DOHH2 (cell line): ENCODE data around the gene TAF7L.

Experiments used
- H3F3A ChIP-seq: fragments of 200-600 bp; sonication (generic), shearing (Covaris generic); 2 replicates; pipeline ENCODE4 v1.6.0; 2016; ENCODE audit warnings: antibody characterized with exemption, mild to moderate bottlenecking; ENCODE audit not compliant: control insufficient read depth, insufficient read depth
- H3K27ac ChIP-seq: fragments of 200-600 bp; sonication (generic); 2 replicates; pipeline ENCODE4 v1.5.1; 2014; ENCODE audit warnings: low read depth, mild to moderate bottlenecking, low read length, moderate library complexity
- H3K27me3 ChIP-seq: fragments of 200-600 bp; sonication (generic); 2 replicates; pipeline ENCODE4 v1.6.1; 2014; ENCODE audit warnings: mild to moderate bottlenecking, low read length, mixed read lengths; ENCODE audit not compliant: control insufficient read depth
- H3K36me3 ChIP-seq: fragments of 200-600 bp; sonication (generic); 2 replicates; pipeline ENCODE4 v1.6.1; 2014; ENCODE audit warnings: mild to moderate bottlenecking, low read length, moderate library complexity, mixed read lengths; ENCODE audit not compliant: control insufficient read depth
- H3K4me1 ChIP-seq: fragments of 200-600 bp; sonication (generic); 2 replicates; pipeline ENCODE4 v1.6.1; 2014; ENCODE audit warnings: mild to moderate bottlenecking, low read length, mixed read lengths; ENCODE audit not compliant: control insufficient read depth
- H3K4me2 ChIP-seq: fragments of 200-600 bp; sonication (generic); 2 replicates; pipeline ENCODE4 v1.6.0; 2014; ENCODE audit warnings: mild to moderate bottlenecking, low read length, moderate library complexity
- H3K4me3 ChIP-seq: fragments of 200-600 bp; sonication (generic); 2 replicates; pipeline ENCODE4 v1.5.1; 2014; ENCODE audit warnings: mild to moderate bottlenecking, low read length, mixed read lengths
- H3K79me2 ChIP-seq: fragments of 200-600 bp; sonication (generic); 2 replicates; pipeline ENCODE4 v1.6.1; 2014; ENCODE audit warnings: mild to moderate bottlenecking, low read length, mixed read lengths; ENCODE audit not compliant: control insufficient read depth
- H3K9me2 ChIP-seq: fragments of 200-600 bp; sonication (generic); replicated peaks from 2 replicates; pipeline ENCODE4 v1.6.1; 2014; ENCODE audit warnings: mild to moderate bottlenecking, low read length, mixed read lengths; ENCODE audit not compliant: control insufficient read depth
- H3K9me3 ChIP-seq: fragments of 200-600 bp; sonication (generic); 2 replicates; pipeline ENCODE4 v1.6.1; 2014; ENCODE audit warnings: antibody characterized with exemption, low read length, mixed read lengths; ENCODE audit not compliant: control insufficient read depth, insufficient read depth
- H4K20me1 ChIP-seq: fragments of 200-600 bp; sonication (generic); 2 replicates; pipeline ENCODE4 v1.6.0; 2014; ENCODE audit warnings: low read depth, mild to moderate bottlenecking, antibody characterized with exemption, low read length, moderate library complexity; ENCODE audit not compliant: control insufficient read depth, insufficient read depth
- CTCF ChIP-seq: fragments of 200-600 bp; sonication (generic); IDR thresholded peaks from one replicate; pipeline ENCODE4 v1.5.1; 2014; ENCODE audit warnings: antibody characterized with exemption, mild to moderate bottlenecking, low read depth, low read length; ENCODE audit not compliant: poor library complexity, severe bottlenecking
- EZH2phosphoT487 ChIP-seq: fragments of 200-600 bp; sonication (generic); IDR thresholded peaks from 2 replicates; pipeline ENCODE4 v1.6.1; 2017; ENCODE audit warnings: borderline replicate concordance, mild to moderate bottlenecking, antibody characterized with exemption, low read length, moderate library complexity, mixed read lengths

TAF7L gene

GRCh38 chrX:101257448-101258258 is 33.5 kb downstream of the TAF7L start:
- Histone ChIP-seq H3K27ac (no peak overlapping the region), H3K79me2 (no peaks in the 10 kb centered on the region), H3K4me2 (no peak overlapping the region), H3K4me1 (0 out of 2 replicates have a peak, but pooled peaks cover 3% of the 10 kb centered on the region), H3K4me3 (no peak overlapping the region), H3K27me3 (no peaks in the 10 kb centered on the region), H3K9me2 (no peaks in the 10 kb centered on the region), H4K20me1 (no peaks in the 10 kb centered on the region), H3K36me3 (no peaks in the 10 kb centered on the region), H3K9me3 (no peaks in the 10 kb centered on the region), H3F3A (no peaks in the 10 kb centered on the region)
- TF ChIP-seq CTCF: no peak
- no peak for TF ChIP-seq EZH2phosphoT487

GRCh38 chrX:101252634-101253033 is 38.5 kb downstream of the TAF7L start:
- no peaks in the 10 kb centered on the region for H3K9me3 ChIP-seq

GRCh38 chrX:101241531-101241930 is 49.6 kb downstream of the TAF7L start:
- no peak overlapping the region for H3K4me2 ChIP-seq
- H3K79me2 ChIP-seq: no peaks in the 10 kb centered on the region
- H3K4me3 ChIP-seq: no peak overlapping the region
- H3K9me2 ChIP-seq: no peaks in the 10 kb centered on the region
- H4K20me1 ChIP-seq: no peaks in the 10 kb centered on the region
- no peaks in the 10 kb centered on the region for H3K9me3 ChIP-seq
- no peaks in the 10 kb centered on the region for H3K27me3 ChIP-seq
- H3K36me3 ChIP-seq: no peaks in the 10 kb centered on the region
- H3K4me1 ChIP-seq: no peaks in the 10 kb centered on the region
- no peak overlapping the region for H3K27ac ChIP-seq
- H3F3A ChIP-seq: no peaks in the 10 kb centered on the region
- no peak for TF ChIP-seq EZH2phosphoT487
- no peak for TF ChIP-seq CTCF

More at GRCh38 chrX:101252634-101253033, 38.5 kb downstream of the TAF7L start:
- Histone ChIP-seq H3K79me2 (no peaks in the 10 kb centered on the region), H4K20me1 (no peaks in the 10 kb centered on the region), H3K27ac (no peak overlapping the region), H3K27me3 (no peaks in the 10 kb centered on the region), H3K36me3 (no peaks in the 10 kb centered on the region), H3K4me3 (no peak overlapping the region), H3F3A (no peaks in the 10 kb centered on the region), H3K4me2 (no peak overlapping the region), H3K9me2 (no peaks in the 10 kb centered on the region), H3K4me1 (0 out of 2 replicates have a peak, but pooled peaks cover under 1% of the 10 kb centered on the region)
- TF ChIP-seq EZH2phosphoT487 (no peak), CTCF (no peak)
